T-helper 1 cell (primary cell): ENCODE data around the gene IGFBP4.

Experiments
- DNase-seq, 5 donors: peaks; one replicate each; pipeline ENCODE4 v3.0.0-alpha.2; 2012 to 2020

IGFBP4 gene

GRCh38 chr17:40493697-40494096 lies 50.4 kb downstream of the IGFBP4 start:
- no peak for DNase-seq

DNA sequence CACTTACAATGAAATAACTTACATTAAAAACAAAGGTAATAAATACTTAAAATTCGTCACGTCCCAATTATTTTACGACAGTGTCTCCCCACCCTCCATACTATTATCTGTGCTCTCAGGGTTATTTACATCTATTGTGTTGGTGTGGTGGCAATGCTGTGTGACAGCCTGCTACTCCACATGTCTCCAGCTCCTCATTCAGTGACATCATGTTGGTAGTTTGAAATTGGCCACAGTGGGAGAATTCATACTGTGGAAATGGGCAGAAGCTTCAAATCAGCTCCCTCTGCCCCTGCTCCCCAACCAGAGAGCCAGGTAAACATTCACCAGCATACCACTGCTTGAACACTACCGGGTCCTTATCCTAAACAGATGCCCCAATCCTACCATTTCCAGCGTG lies 51.9 kb downstream of the IGFBP4 start:
- no peak for DNase-seq

- DNase-seq = no peak
Observed at GRCh38 chr17:40496170-40496569, 52.9 kb downstream of the IGFBP4 start.

- DNase-seq = no peak
Observed at GRCh38 chr17:40496634-40497420, 53.6 kb downstream of the IGFBP4 start.

GRCh38 chr17:40497695-40498094 lies 54.4 kb downstream of the IGFBP4 start:
- no peak for DNase-seq

DNA sequence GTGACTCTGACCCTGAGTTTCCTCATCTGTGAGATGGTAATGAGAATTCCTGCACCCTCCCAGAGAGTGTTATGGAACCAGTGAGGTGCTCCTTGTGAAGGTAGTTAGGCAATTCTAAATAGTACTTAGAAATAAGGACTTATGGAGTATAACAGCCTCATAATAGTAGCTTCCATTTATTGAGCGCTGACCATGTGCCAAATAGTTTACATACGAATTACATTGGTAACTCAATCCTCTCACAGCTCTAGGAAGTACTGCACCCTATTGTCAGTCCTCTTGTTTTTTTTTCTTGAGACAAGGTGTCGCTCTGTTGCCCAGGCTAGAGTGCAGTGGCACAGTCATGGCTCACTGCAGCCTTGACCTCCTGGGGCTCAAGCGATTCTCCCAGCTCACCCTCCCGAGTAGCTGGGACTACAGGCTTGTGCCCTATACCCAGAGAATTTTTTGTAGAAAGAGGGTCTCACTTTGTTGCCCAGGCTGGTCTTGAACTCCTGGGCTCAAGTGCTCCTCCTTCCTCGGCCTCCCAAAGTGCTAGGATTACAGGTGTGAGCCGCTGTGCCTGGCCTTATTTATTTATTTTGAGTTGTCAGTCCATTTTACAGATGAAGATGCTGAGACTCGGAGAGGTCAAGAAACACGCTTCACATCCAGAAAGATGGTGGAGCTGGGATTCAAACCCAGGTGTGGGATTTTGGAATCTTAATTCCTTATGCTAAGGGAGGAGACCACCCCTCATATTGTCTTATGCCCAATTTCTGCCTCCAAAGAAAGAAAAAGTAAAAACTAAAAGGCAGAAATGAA lies 55.2 kb downstream of the IGFBP4 start:
- DNase-seq = no peak

DNA sequence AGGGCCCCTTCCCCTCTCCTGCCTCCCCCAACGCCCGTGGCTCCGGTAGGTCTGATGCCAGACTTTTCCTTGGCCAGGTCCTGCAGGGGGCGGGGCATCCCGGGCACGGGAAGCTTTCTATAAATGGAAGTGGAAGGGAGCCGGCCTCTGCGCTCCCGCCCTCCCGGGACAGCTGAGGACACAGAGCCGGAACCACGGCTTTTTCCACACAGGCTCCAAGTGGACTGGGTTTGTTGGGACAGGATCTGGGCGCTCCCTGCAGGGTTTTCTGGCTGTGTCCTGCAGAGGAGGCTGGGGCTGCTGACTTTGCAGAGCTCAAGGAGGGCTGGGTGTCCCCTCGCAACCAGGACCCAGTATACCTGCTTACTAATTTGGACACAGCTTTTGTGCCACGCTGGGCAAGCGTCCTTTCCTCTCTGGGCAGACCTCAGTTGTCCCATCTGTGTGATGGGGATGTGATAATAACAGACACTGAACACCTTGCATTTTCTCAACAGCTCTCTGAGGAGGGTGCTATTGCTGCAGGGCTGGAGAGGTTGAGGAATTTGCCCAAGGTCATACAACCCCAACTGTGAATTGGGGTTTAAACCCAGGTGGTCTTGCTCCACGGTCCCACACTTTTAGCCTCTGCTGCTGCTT lies 56.4 kb downstream of the IGFBP4 start:
- DNase-seq = no peak

GRCh38 chr17:40500190-40500589 lies 56.9 kb downstream of the IGFBP4 start:
- DNase-seq = no peak

DNA sequence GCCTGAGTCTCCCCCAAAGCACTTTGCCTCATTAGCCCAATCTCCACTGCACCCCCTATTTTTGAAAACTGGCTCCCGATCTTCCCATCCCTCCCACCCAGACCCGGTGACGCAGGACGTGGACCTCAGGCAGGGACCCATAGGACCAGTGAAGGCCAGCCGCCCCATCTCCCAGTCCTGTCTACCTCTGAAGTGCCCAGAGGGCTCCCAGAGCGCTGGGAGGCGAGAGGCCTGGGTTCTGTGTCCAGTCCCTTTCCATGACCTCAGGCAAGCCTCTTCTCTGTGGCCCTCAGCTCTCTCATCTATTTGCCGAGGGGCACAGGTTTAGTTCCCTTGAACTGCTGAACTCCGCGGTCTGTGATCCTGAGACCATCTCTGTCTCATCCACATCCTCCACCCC lies 57.5 kb downstream of the IGFBP4 start:
- DNase-seq = no peak

DNA sequence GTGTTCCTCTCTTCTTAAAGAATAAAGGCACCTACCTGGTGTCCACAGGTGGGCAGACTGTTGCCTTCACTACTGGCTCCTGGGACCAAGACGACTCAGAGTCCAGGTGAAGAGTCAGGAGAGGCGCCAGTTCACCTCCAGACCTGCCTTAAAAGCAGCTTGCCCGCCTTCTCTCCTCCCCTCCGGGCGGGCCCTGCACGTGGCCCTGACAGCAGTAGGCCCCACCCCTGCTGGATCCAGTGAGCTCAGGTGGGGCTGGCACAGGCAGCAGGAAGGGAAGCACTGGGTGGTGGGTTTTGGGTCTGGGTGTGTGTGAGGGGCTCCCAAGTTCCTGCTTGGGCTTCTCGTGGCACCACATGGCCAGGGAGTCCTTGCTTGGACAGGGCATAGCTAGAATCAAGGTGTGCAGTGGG lies 58.3 kb downstream of the IGFBP4 start, which contains the start of gene TNS4:
Gene TNS4, minus strand, starts transcription at position 125 of the 413 bp plus-strand sequence. CDS start 5,198 bp downstream, outside the sequence.
- no peak for DNase-seq

GRCh38 chr17:40502716-40503115 lies 59.5 kb downstream of the IGFBP4 start:
- DNase-seq = no peak

DNA sequence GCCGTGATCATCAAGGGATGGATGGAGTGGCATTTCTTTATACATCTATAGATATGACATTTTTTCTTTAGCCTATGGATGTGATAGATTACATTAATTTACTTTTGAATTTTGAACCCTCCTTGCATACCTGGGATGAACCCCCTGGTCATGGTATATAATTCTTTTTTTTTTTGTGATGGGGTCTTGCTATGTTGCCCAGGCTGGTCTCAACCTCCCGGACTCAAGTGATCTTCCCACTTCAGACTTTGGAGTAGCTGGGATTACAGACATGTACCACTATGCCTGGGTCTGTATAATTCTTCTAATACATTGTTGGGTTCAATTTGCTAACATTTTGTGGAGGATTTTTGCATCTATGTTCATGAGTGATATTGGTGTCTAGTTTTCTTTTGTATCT lies 59.9 kb downstream of the IGFBP4 start:
- DNase-seq = no peak

GRCh38 chr17:40506786-40507185 lies 63.5 kb downstream of the IGFBP4 start:
- no peak for DNase-seq
